ENCODE data around the gene FN1. TPM values are rescaled to one million over a fixed set of nuclear protein-coding genes. Genes with fewer than 3 reads are reported as not detected.
A peak's percentile ranks its signal among the peaks of the same experiment; 100 is the strongest.

Gene FN1
- total RNA-seq, 1 experiment from 2014 or later: 133 TPM

DNA sequence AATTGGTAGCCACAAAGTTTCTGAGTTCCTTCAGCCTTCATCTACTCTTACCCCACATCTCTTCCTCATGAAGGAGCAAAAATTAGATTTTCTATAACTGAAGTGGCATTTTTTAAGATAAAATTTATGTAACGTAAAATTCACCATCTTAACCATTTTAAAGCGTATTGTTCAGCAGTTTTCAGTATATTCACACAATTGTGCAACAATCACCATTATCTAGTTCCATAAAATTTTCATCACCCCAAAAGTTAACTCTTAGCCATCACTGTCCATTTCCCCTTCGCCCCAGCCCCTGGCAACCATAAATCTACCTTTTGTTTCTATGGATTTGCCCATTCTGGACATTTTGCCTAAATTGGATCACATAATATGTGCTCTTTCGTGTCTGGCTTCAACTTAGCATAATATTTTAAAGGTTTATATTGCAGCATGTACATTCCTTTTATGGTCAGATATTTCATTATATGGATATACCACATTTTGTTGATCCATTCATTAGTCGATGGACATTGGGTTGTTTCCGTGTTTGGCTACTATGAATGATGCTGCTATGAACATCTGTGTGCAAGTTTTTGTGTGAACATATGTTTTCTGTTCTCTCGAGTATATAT is 79.4 kb downstream of the FN1 start:
- TF ChIP-seq, protein P1, sequence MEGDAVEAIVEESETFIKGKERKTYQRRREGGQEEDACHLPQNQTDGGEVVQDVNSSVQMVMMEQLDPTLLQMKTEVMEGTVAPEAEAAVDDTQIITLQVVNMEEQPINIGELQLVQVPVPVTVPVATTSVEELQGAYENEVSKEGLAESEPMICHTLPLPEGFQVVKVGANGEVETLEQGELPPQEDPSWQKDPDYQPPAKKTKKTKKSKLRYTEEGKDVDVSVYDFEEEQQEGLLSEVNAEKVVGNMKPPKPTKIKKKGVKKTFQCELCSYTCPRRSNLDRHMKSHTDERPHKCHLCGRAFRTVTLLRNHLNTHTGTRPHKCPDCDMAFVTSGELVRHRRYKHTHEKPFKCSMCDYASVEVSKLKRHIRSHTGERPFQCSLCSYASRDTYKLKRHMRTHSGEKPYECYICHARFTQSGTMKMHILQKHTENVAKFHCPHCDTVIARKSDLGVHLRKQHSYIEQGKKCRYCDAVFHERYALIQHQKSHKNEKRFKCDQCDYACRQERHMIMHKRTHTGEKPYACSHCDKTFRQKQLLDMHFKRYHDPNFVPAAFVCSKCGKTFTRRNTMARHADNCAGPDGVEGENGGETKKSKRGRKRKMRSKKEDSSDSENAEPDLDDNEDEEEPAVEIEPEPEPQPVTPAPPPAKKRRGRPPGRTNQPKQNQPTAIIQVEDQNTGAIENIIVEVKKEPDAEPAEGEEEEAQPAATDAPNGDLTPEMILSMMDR (IDR thresholded peaks at IDR 0.05; ENCODE audit: unreplicated experiment): no peak
- H3K9me3 Mint-ChIP-seq (ENCODE audit: low read depth, unreplicated experiment): no peaks in the 10 kb centered on the region
- no peak overlapping the region for H3K27ac Mint-ChIP-seq (ENCODE audit: unreplicated experiment)
- CTCF ChIA-PET: no interaction called here
- no peak for DNase-seq
- intact Hi-C loops (cut with micrococcal nuclease; ENCODE audit: unreplicated experiment): no loop called here
- peaks cover 19% of the 10 kb centered on the region for H3K36me3 Mint-ChIP-seq (ENCODE audit: insufficient read depth, unreplicated experiment)
- no peaks in the 10 kb centered on the region for H3K4me1 Mint-ChIP-seq (ENCODE audit: low read depth, unreplicated experiment)
- no peaks in the 10 kb centered on the region for H3K27me3 Mint-ChIP-seq (ENCODE audit: unreplicated experiment)
- BruUV-seq (replicated peaks): no TSS peak
- H3K4me3 Mint-ChIP-seq (ENCODE audit: low read depth, unreplicated experiment): no peak overlapping the region

DNA sequence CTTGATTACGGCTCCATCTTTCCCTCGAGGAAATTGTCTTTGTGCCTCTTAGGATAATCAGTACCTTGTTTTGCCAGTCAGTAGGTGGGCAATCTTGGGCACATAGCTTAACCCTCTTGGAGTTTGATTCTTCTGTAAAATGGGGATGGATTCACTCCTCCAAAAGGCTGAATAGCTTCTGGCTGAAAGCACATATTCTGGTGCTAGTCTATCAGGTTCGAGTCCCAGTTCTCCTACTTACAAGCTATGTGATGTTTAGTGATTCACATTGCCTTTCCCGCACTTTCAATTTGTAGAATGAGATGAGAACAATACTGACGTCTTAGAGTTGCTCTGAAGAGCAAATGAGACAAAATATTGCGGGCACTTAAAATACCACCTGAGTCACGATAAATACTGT is 80.1 kb downstream of the FN1 start:
- no peaks in the 10 kb centered on the region for H3K27me3 Mint-ChIP-seq (ENCODE audit: unreplicated experiment)
- DNase-seq: no peak
- peaks cover 23% of the 10 kb centered on the region for H3K36me3 Mint-ChIP-seq (ENCODE audit: insufficient read depth, unreplicated experiment)
- intact Hi-C loops (cut with micrococcal nuclease; ENCODE audit: unreplicated experiment): no loop called here
- CTCF ChIA-PET: no interaction called here
- no peak overlapping the region for H3K27ac Mint-ChIP-seq (ENCODE audit: unreplicated experiment)
- no peak overlapping the region for H3K4me3 Mint-ChIP-seq (ENCODE audit: low read depth, unreplicated experiment)
- H3K4me1 Mint-ChIP-seq (ENCODE audit: low read depth, unreplicated experiment): no peaks in the 10 kb centered on the region
- no peaks in the 10 kb centered on the region for H3K9me3 Mint-ChIP-seq (ENCODE audit: low read depth, unreplicated experiment)
- no TSS peak for BruUV-seq (replicated peaks)
- TF ChIP-seq, protein P1 (IDR thresholded peaks at IDR 0.05; ENCODE audit: unreplicated experiment): no peak

- TF ChIP-seq, protein P1 (IDR thresholded peaks at IDR 0.05; ENCODE audit: unreplicated experiment): no peak
- H3K36me3 Mint-ChIP-seq (ENCODE audit: insufficient read depth, unreplicated experiment): peaks cover 31% of the 10 kb centered on the region
- H3K27me3 Mint-ChIP-seq (ENCODE audit: unreplicated experiment): no peaks in the 10 kb centered on the region
- H3K4me3 Mint-ChIP-seq (ENCODE audit: low read depth, unreplicated experiment): no peak overlapping the region
- intact Hi-C loops (cut with micrococcal nuclease; ENCODE audit: unreplicated experiment): no loop called here
- H3K9me3 Mint-ChIP-seq (ENCODE audit: low read depth, unreplicated experiment): no peaks in the 10 kb centered on the region
- CTCF ChIA-PET: no interaction called here
- H3K4me1 Mint-ChIP-seq (ENCODE audit: low read depth, unreplicated experiment): no peaks in the 10 kb centered on the region
- BruUV-seq (replicated peaks): no TSS peak
- H3K27ac Mint-ChIP-seq (ENCODE audit: unreplicated experiment): no peak overlapping the region
- no peak for DNase-seq
These were observed 80.8 kb downstream of the FN1 start for GRCh38 chr2:215354771-215355695.

DNA sequence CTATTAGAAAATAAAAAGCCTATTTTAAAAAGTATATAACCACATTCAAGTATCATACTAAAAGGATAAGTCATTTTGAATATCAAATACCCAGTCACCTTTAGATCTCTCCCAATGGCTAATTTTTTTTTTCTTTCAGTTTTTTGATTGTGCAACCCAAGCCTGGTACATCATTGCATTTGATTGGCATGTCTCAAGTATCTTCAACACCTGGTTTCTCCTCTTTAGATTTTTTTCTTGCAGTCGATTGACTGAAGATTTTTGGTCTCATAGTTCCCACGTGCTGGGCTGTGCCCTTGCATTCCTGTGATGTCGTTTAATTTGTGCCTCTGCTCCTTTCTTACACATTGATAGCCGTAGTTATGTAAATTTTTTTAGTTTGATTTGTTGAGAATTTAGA is 83.3 kb downstream of the FN1 start:
- Mint-ChIP-seq H3K27me3 (ENCODE audit: unreplicated experiment) (no peaks in the 10 kb centered on the region), H3K9me3 (ENCODE audit: low read depth, unreplicated experiment) (no peaks in the 10 kb centered on the region), H3K27ac (ENCODE audit: unreplicated experiment) (peak overlapping the region; percentile 36), H3K4me1 (ENCODE audit: low read depth, unreplicated experiment) (no peaks in the 10 kb centered on the region), H3K36me3 (ENCODE audit: insufficient read depth, unreplicated experiment) (peaks cover 53% of the 10 kb centered on the region), H3K4me3 (ENCODE audit: low read depth, unreplicated experiment) (no peak overlapping the region)
- CTCF ChIA-PET: no interaction called here
- TF ChIP-seq, protein P1 (IDR thresholded peaks at IDR 0.05; ENCODE audit: unreplicated experiment): no peak
- DNase-seq: no peak
- no TSS peak for BruUV-seq (replicated peaks)
- intact Hi-C loops (cut with micrococcal nuclease; ENCODE audit: unreplicated experiment): no loop called here
